Central memory CD4-positive, alpha-beta T cell (primary cell): ENCODE data around the gene LGALS4.
"Not testable (repeated sequence)": the region's sequence is repeated elsewhere in the genome, so short reads cannot be mapped to it uniquely, and the experiment has no call there.

Experiments
- DNase-seq: peaks from one replicate; pipeline ENCODE4 v3.0.0; 2022

The LGALS4 gene

DNA sequence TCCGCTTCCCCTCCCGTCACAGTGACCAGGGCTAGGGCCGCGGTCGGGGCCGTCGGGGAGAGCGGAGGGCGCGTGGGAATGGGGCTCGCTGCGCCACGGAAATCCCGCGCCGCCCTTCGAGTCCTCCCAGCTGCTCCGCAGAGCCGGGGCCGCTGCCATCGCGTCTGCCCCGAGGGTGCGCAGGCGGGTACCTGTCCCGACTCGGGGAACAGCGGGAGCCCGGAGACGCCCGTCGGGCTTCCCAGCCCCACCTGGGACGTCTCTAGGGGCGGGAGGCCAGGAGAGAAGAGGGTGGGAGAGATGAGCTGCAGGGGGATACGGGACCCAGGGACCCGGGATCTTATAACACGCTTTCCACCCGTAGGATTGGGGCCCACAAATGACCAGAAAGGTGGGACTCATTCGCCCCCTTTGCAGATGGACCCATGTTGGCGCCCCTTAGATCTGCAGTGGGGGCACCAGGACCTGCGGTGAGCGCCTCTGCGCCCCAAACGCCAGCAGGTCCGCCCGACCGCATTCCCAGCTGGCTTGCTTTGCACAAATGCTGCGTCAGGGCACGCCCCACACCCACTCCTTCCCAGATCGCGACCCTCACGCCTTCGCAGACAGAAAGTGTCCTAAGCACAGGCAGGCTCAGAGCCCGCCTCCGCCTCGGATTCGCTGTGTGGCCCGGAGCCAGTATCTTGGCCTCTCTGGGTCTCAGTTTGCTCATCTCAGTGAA is 42.4 kb downstream of the LGALS4 start:
- DNase-seq = not testable (repeated sequence)

DNA sequence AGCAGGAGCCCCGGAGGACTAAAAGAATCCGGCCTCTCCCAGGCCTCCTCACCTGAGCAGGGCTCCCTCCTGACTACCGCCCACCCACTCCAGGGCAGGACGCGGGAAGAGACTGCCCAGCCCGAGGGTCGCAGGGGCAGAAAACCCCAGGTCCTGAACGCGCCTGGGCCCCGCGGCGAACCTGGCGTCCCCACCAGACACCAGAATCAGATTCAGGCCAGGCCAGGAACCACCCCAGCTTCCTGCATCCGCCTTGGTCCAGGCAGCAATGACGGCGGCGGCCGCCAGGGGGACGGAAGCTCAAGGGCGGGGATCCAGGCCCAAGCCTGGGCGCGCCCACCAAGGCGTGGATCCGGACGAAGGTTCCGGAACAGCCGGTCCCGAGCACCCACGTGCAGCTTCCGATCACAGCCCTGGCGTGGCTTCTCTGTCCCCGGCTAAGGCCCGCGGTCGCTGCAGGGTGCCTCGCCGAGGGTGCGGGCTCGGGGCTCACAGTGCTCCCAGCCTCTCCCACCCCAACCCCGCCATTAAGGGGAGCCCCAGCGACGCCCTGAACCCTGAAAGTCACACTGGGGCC is 43.0 kb downstream of the LGALS4 start:
- peak; percentile 87 for DNase-seq

DNA sequence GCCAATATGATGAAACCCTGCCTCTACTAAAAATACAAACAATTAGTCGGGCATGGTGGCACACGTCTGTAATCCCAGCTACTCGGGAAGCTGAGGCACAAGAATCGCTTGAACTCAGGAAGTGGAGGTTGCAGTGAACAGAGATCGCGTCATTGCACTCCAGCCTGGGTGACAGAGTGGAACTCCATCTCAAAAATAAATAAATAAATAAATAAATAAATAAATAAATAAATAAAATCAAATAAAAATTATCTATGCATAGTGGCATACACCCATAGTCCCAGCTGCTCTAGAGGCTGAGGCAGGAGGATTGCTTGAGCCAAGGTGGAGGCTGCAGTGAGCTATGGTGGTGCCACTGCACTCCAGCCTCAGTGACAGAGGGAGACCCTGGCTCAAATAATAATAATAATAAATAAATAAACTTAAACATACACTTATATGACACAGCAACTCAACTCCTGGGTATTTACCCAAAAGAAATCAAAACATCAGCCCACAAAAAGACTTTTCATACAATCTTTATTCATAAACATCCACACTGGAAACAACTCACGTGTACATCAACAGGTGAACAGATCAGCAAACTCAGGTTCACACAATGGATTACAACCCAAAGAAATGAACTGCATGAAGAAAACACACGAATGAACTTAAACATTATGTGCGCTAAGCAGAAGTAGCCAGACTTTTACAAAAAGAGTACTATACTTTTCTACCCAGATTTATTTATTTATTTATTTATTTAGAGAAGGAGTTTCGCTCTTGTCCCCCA is 46.3 kb downstream of the LGALS4 start:
- DNase-seq = no peak

DNA sequence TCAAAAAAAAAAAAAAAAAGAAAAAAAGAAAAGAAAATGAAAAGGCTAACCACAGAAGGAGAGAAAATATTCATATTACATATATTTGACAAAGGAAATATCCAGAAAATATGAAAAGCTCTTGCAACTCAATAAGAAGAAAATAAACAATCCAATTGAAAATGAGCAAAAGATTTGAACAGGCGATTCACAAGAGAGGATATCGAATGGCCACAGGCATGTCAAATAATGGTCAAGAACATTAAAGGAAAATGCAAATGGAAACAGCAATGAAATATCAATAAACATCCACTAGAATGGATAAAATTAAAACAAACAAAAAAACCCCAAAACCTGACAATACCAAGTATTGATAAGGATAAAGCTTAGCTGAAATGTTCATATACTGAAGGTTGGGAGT is 47.5 kb downstream of the LGALS4 start:
- no peak for DNase-seq

DNA sequence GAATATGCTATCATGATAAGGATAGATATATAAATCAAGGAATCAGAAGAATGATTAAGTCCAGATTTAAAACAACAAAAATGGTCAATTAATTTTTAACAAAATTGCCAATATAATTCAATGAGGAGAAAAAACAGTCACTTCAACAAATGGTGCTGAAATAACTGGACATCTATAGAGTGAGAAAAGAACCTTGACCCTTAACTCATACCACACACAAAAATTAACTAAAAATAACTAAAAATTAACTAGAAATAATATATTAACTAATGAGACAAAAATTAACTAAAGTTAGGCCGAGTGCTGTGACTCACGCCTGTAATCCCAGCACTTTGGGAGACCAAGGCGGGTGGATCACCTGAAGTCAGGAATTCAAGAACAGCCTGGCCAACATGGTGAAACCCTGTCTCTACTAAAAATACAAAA is 48.9 kb downstream of the LGALS4 start:
- no peak for DNase-seq

DNA sequence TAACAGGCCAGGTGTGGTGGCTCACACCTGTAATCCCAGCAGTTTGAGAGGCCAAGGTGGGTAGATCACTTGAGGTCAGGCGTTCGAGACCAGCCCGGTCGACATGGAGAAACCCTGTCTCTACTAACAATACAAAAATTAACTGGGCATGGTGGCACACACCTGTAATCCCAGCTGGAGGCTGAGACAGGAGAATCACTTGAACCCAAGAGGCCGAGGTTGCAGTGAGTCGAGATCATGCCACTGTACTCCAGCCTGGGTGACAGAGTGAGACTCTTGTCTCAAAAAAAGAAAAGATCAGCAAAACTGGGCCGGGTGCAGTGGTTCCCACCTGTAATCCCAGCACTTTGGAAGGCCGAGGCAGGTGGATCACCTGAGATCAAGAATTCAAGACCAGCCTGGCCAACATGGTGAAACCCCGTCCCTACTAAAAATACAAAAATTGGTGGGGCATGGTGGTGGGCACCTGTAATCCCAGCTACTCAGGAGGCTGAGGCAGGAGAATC is 50.8 kb downstream of the LGALS4 start:
- DNase-seq = not testable (repeated sequence)

DNA sequence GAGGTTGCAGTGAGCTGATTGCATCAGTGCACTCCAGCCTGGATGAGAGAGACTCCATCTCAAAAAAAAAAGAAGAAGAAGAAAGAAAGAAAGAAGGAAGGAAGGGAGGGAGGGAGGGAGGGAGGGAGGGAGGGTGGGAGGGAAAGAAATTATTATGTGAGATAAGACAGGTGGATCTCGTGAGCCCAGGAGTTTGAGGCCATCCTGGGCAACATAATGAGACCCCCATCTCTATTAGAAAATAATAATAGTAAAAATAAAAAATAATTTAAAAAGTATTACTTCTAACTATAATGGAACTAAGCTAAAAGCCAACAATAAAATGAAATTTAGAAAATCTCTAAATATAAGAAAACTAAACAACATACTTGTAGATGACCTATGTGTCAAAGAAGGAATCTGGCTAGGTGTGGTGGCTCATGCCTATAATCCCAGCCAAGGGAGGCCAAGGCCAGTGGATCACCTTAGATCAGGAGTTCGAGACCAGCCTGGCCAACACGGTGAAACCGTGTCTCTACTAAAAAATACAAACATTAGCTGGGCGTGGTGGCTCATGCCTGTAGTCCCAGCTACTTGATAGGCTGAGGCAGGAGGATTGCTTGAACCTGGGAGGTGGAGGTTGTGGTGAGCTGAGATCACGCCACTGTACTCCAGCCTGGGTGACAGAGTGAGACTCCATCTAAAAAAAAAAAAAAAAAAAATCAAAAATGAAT is 51.8 kb downstream of the LGALS4 start:
- DNase-seq = not testable (repeated sequence)

DNA sequence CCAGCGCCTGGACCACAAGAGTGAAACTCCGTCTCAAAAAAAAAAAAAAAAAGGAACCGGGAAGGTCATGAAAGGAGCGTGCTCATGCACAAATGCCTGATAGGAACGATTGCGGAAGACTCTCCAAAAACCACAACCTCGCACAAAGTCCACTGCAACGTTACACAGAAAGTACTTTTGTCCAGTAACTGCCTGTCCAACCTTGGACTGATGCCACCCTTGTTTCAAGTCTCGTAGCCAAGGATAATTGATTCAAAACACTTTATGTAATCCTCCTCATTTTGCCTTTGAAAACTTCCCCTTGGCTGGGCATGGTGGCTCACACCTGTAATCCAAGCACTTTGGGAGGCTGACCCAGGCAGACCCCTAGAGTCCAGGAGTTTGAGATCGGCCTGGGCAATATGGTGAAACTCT is 53.1 kb downstream of the LGALS4 start:
- DNase-seq = no peak

DNA sequence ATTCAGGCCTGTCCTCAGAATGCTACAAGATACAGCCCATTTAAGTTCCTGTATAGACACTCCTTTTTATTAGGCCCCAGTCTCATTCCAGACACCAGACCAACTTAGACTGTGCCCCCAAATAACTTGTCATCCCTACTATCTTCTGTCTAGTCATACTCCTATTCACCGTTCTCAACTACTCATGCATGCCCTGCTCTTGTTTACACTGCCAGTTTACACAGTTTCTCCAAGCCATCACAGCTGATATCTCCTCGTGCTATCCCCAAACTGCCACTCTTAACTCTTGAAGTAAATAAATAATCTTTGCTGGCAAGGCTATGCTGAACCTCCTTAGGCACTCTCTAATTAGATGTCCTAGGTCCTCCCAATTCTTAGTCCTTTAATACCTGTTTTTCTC is 58.5 kb downstream of the LGALS4 start:
- not testable (repeated sequence) for DNase-seq

DNA sequence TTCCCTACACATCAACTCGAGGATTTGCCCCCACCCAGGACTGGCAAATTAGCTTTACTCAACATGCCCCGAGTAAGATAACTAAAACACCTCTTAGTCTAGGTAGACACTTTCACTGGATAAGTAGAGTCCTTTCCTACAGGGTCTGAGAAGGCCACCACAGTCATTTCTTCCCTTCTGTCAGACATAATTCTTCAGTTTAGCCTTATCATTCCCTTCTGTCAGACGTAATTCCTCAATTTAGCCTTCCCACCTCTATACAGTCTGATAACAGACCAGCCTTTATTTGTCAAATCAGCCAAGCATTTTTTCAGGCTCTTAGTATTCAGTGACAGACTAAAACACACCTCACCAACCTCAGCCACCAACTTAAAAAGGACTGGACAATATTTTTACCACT is 59.0 kb downstream of the LGALS4 start:
- DNase-seq = not testable (repeated sequence)
